Astrocyte (in vitro differentiated cells and primary cell): ENCODE measurements around the gene SP6. TPM values are rescaled to one million over a fixed set of nuclear protein-coding genes. Genes with fewer than 3 reads are reported as not detected.

Source experiments
- DNase-seq: peaks from one replicate; pipeline ENCODE4 v3.0.0-alpha.2; 2010; ENCODE audit warnings: low read depth
- FAIRE-seq: peaks from 2 replicates; lab custom pipeline; 2011; peaks lifted over from hg19 to GRCh38; lab: Jason Lieb, UNC
- H2AFZ ChIP-seq: 2 replicates; pipeline ENCODE4 v1.6.0; 2012; ENCODE audit warnings: low read depth, low read length, inconsistent platforms
- H3K27ac ChIP-seq: 2 replicates; pipeline ENCODE4 v1.5.1; 2011; ENCODE audit warnings: low read depth, low read length, inconsistent platforms
- H3K27me3 ChIP-seq: 2 replicates; pipeline ENCODE4 v1.6.0; 2011; ENCODE audit warnings: low read length, inconsistent platforms; ENCODE audit not compliant: insufficient read depth
- H3K36me3 ChIP-seq: 2 replicates; pipeline ENCODE4 v1.5.1; 2011; ENCODE audit warnings: low read length, inconsistent platforms; ENCODE audit not compliant: insufficient read depth
- H3K4me1 ChIP-seq: 2 replicates; pipeline ENCODE4 v1.5.1; 2011; ENCODE audit warnings: low read length, inconsistent platforms; ENCODE audit not compliant: insufficient read depth
- H3K4me2 ChIP-seq: 2 replicates; pipeline ENCODE4 v1.6.0; 2012; ENCODE audit warnings: low read length, inconsistent platforms
- H3K4me3 ChIP-seq: 2 replicates; pipeline ENCODE4 v1.5.1; 2011; ENCODE audit warnings: low read depth, mild to moderate bottlenecking, low read length, inconsistent platforms; ENCODE audit not compliant: insufficient read depth
- H3K79me2 ChIP-seq: 2 replicates; pipeline ENCODE4 v1.6.0; 2012; ENCODE audit warnings: mild to moderate bottlenecking, low read length, inconsistent platforms; ENCODE audit not compliant: insufficient read depth
- H3K9ac ChIP-seq: 2 replicates; pipeline ENCODE4 v1.6.0; 2012; ENCODE audit warnings: mild to moderate bottlenecking, low read length, inconsistent platforms
- H3K9me3 ChIP-seq: 2 replicates; pipeline ENCODE4 v1.5.1; 2012; ENCODE audit warnings: low read depth, mild to moderate bottlenecking, low read length, inconsistent platforms; ENCODE audit not compliant: insufficient read depth
- H4K20me1 ChIP-seq: 2 replicates; pipeline ENCODE4 v1.6.0; 2012; ENCODE audit warnings: low read length, inconsistent platforms; ENCODE audit not compliant: insufficient read depth
- H3K27ac Mint-ChIP-seq: one replicate; pipeline ENCODE4 v1.8.0; 2021; ENCODE audit warnings: mild to moderate bottlenecking, mixed read lengths; ENCODE audit not compliant: unreplicated experiment
- H3K27me3 Mint-ChIP-seq: one replicate; pipeline ENCODE4 v1.8.0; 2021; ENCODE audit warnings: low read depth, mixed read lengths; ENCODE audit not compliant: unreplicated experiment
- H3K36me3 Mint-ChIP-seq: one replicate; pipeline ENCODE4 v1.8.0; 2021; ENCODE audit warnings: low read depth, mixed read lengths; ENCODE audit not compliant: unreplicated experiment
- H3K4me1 Mint-ChIP-seq: one replicate; pipeline ENCODE4 v1.8.0; 2021; ENCODE audit warnings: low read depth, mixed read lengths; ENCODE audit not compliant: unreplicated experiment
- H3K4me3 Mint-ChIP-seq: one replicate; pipeline ENCODE4 v1.8.0; 2021; ENCODE audit warnings: mild to moderate bottlenecking, moderate library complexity, mixed read lengths; ENCODE audit not compliant: unreplicated experiment
- H3K9me3 Mint-ChIP-seq: one replicate; pipeline ENCODE4 v1.8.0; 2021; ENCODE audit warnings: mild to moderate bottlenecking, mixed read lengths; ENCODE audit not compliant: unreplicated experiment
- CTCF ChIP-seq: IDR thresholded peaks from 2 replicates; pipeline ENCODE4 v1.5.1; 2011; ENCODE audit warnings: low read depth, mild to moderate bottlenecking, inconsistent platforms, low read length, moderate library complexity; ENCODE audit not compliant: insufficient read depth
- EZH2 ChIP-seq: IDR thresholded peaks from 2 replicates; pipeline ENCODE4 v1.6.1; 2012; ENCODE audit warnings: mild to moderate bottlenecking, low read length, inconsistent platforms; ENCODE audit not compliant: insufficient read depth
- total RNA-seq: library from RNA; stranded (reverse); gene quantifications from 2 replicates; pipeline ENCODE4 v1.2.1, GENCODE V29; 2021

Gene SP6
- total RNA-seq, 1 donor from 2014 or later, result 1.6 TPM

GRCh38 chr17:47829870-47830269 is 21.1 kb downstream of the SP6 start:
- H3K4me3 ChIP-seq, result no peak overlapping the region
- H3K36me3 ChIP-seq, result peaks cover 18% of the 10 kb centered on the region
- Mint-ChIP-seq H3K27me3 (no peaks in the 10 kb centered on the region), H3K27ac (no peak overlapping the region), H3K4me3 (peak overlapping the region; percentile 98), H3K36me3 (peaks cover 19% of the 10 kb centered on the region), H3K4me1 (peaks cover 9% of the 10 kb centered on the region), H3K9me3 (no peaks in the 10 kb centered on the region)
- peak overlapping the region; percentile 87 for H3K9ac ChIP-seq
- no peaks in the 10 kb centered on the region for H3K27me3 ChIP-seq
- FAIRE-seq (no peak), DNase-seq (no peak)
- H3K79me2 ChIP-seq, result peaks cover 26% of the 10 kb centered on the region
- no peak overlapping the region for H3K27ac ChIP-seq
- TF ChIP-seq EZH2 (no peak), CTCF (no peak)
- H3K4me1 ChIP-seq, result peaks cover 11% of the 10 kb centered on the region
- H3K9me3 ChIP-seq, result no peaks in the 10 kb centered on the region
- no peak overlapping the region for H2AFZ ChIP-seq
- H4K20me1 ChIP-seq, result no peaks in the 10 kb centered on the region
- peak overlapping the region; percentile 88 for H3K4me2 ChIP-seq

- Histone ChIP-seq H3K27ac (no peak overlapping the region), H3K36me3 (peaks cover 35% of the 10 kb centered on the region), H4K20me1 (peaks cover 10% of the 10 kb centered on the region), H3K4me2 (no peak overlapping the region), H3K4me1 (peaks cover 15% of the 10 kb centered on the region), H3K27me3 (no peaks in the 10 kb centered on the region), H3K9ac (no peak overlapping the region), H3K4me3 (no peak overlapping the region), H3K9me3 (no peaks in the 10 kb centered on the region), H3K79me2 (peaks cover 8% of the 10 kb centered on the region), H2AFZ (no peak overlapping the region)
- no peak for FAIRE-seq
- peaks cover 6% of the 10 kb centered on the region for H3K4me1 Mint-ChIP-seq
- no peak overlapping the region for H3K4me3 Mint-ChIP-seq
- TF ChIP-seq EZH2, result no peak
- no peak for TF ChIP-seq CTCF
- DNase-seq, result no peak
- H3K9me3 Mint-ChIP-seq, result no peaks in the 10 kb centered on the region
- peaks cover 18% of the 10 kb centered on the region for H3K36me3 Mint-ChIP-seq
- H3K27me3 Mint-ChIP-seq, result no peaks in the 10 kb centered on the region
- no peak overlapping the region for H3K27ac Mint-ChIP-seq
Observed at GRCh38 chr17:47823519-47823918, 27.4 kb downstream of the SP6 start.

GRCh38 chr17:47822785-47823184 is 28.2 kb downstream of the SP6 start:
- Histone ChIP-seq H3K27ac (no peak overlapping the region), H4K20me1 (peaks cover 10% of the 10 kb centered on the region), H3K36me3 (peaks cover 32% of the 10 kb centered on the region), H2AFZ (no peak overlapping the region), H3K9me3 (no peaks in the 10 kb centered on the region), H3K4me3 (no peak overlapping the region), H3K9ac (no peak overlapping the region), H3K4me2 (no peak overlapping the region), H3K79me2 (peaks cover 4% of the 10 kb centered on the region), H3K4me1 (peaks cover 15% of the 10 kb centered on the region), H3K27me3 (no peaks in the 10 kb centered on the region)
- H3K4me3 Mint-ChIP-seq, result peak overlapping the region; percentile 34
- H3K4me1 Mint-ChIP-seq, result peaks cover 6% of the 10 kb centered on the region
- no peak overlapping the region for H3K27ac Mint-ChIP-seq
- H3K27me3 Mint-ChIP-seq, result no peaks in the 10 kb centered on the region
- DNase-seq, result no peak
- TF ChIP-seq CTCF, result no peak
- no peak for TF ChIP-seq EZH2
- peaks cover 19% of the 10 kb centered on the region for H3K36me3 Mint-ChIP-seq
- FAIRE-seq, result no peak
- no peaks in the 10 kb centered on the region for H3K9me3 Mint-ChIP-seq
